PC-3 (cell line): Measurements from ENCODE around the gene H2AZ2. TPM values are rescaled to one million over a fixed set of nuclear protein-coding genes. Genes with fewer than 3 reads are reported as not detected.

Source experiments
- ATAC-seq: fragments of 200-7000 bp; cut with Tn5 transposase; 2 replicates; pipeline ENCODE4 v1.9.1; 2020; ENCODE audit warnings: mild to moderate bottlenecking, moderate library complexity
- BruUV-seq: library from RNA; stranded (reverse); fragments of 400-500 nt; replicated peaks from 2 replicates; lab custom pipeline; 2021; lab: Mats Ljungman, UMichigan
- CTCF ChIA-PET: fragments of 300-600 bp; sonication (Branson Sonifier 250); formaldehyde crosslinking; loops from one replicate; lab custom pipeline; 2022; ENCODE audit warnings: antibody characterized with exemption; lab: Charles Lee
- POLR2A ChIA-PET: fragments of 300-600 bp; sonication (Branson Sonifier 250); formaldehyde crosslinking; loops from one replicate; lab custom pipeline; 2022; ENCODE audit warnings: antibody characterized with exemption; ENCODE audit not compliant: unreplicated experiment; lab: Charles Lee
- DNase-seq: peaks from one replicate; pipeline ENCODE4 v3.0.0-alpha.2; 2015
- H2AFZ ChIP-seq: fragments of 300-600 bp; sonication (generic); 2 replicates; pipeline ENCODE4 v1.6.0; 2016; ENCODE audit warnings: antibody characterized with exemption, low read length
- H3F3A ChIP-seq: fragments of 300-600 bp; sonication (generic); one replicate; pipeline ENCODE4 v1.6.0; 2017; ENCODE audit warnings: antibody characterized with exemption, low read length, control low read depth, mild to moderate bottlenecking; ENCODE audit not compliant: unreplicated experiment
- H3K27ac ChIP-seq: fragments of 300-600 bp; sonication (generic); 2 replicates; pipeline ENCODE4 v1.5.1; 2016; ENCODE audit warnings: mild to moderate bottlenecking, low read length
- H3K27me3 ChIP-seq: fragments of 300-600 bp; sonication (generic); 2 replicates; pipeline ENCODE4 v1.6.1; 2016; ENCODE audit warnings: low read length, mixed read lengths
- H3K36me3 ChIP-seq: fragments of 300-600 bp; sonication (generic); 2 replicates; pipeline ENCODE4 v1.6.1; 2016; ENCODE audit warnings: low read depth, mixed run types, low read length, mixed read lengths
- H3K4me1 ChIP-seq: fragments of 300-600 bp; sonication (generic); 2 replicates; pipeline ENCODE4 v1.5.1; 2016; ENCODE audit warnings: low read length; ENCODE audit not compliant: insufficient read depth
- H3K4me2 ChIP-seq: fragments of 300-600 bp; sonication (generic); 2 replicates; pipeline ENCODE4 v1.6.0; 2016; ENCODE audit warnings: low read length
- H3K4me3 ChIP-seq: fragments of 300-600 bp; sonication (generic); 2 replicates; pipeline ENCODE4 v1.5.1; 2016; ENCODE audit warnings: mild to moderate bottlenecking, low read length, mixed read lengths
- H3K79me2 ChIP-seq: fragments of 300-600 bp; sonication (generic); 2 replicates; pipeline ENCODE4 v1.6.1; 2017; ENCODE audit warnings: low read length, mixed read lengths
- H3K9ac ChIP-seq: fragments of 300-600 bp; sonication (generic); 2 replicates; pipeline ENCODE4 v1.6.0; 2016; ENCODE audit warnings: mild to moderate bottlenecking, low read length
- H3K9me2 ChIP-seq: fragments of 300-600 bp; sonication (generic); replicated peaks from 2 replicates; pipeline ENCODE4 v1.6.1; 2016; ENCODE audit warnings: mixed run types, low read length, mixed read lengths
- H3K9me3 ChIP-seq: fragments of 300-600 bp; sonication (generic); 2 replicates; pipeline ENCODE4 v1.6.1; 2016; ENCODE audit warnings: low read length, mixed read lengths
- H4K20me1 ChIP-seq: fragments of 300-600 bp; sonication (generic); 2 replicates; pipeline ENCODE4 v1.6.1; 2016; ENCODE audit warnings: low read length, mixed read lengths
- CTCF ChIP-seq: fragments of 300-600 bp; sonication (generic); conservative IDR thresholded peaks from 2 replicates; pipeline ENCODE4 v1.5.1; 2017; ENCODE audit warnings: antibody characterized with exemption, low read depth, mild to moderate bottlenecking, low read length
- EZH2 ChIP-seq: fragments of 300-600 bp; sonication (generic); IDR thresholded peaks from one replicate; pipeline ENCODE4 v1.6.1; 2017; ENCODE audit warnings: antibody characterized with exemption, mild to moderate bottlenecking, low read length; ENCODE audit not compliant: unreplicated experiment
- EZH2phosphoT487 ChIP-seq: fragments of 300-600 bp; sonication (generic); IDR thresholded peaks from 2 replicates; pipeline ENCODE4 v1.6.1; 2018; ENCODE audit warnings: mild to moderate bottlenecking, antibody characterized with exemption, low read length, borderline replicate concordance
- intact Hi-C: fragments of 100-400 bp; cut with micrococcal nuclease; formaldehyde crosslinking; loops from 2 replicates; pipeline ENCODE4 v1.9.0; 2023
- total RNA-seq: library from RNA; depleted of rRNA; stranded (reverse); fragments of >200 nt; gene quantifications from 2 replicates; pipeline ENCODE4 v1.2.3, GENCODE V29; 2014

H2AZ2 gene
- total RNA-seq, 1 experiment from 2014 or later = 376 TPM

- Histone ChIP-seq H3K27me3 (no peaks in the 10 kb centered on the region), H4K20me1 (peaks cover 46% of the 10 kb centered on the region)
These were observed 46.0 kb downstream of the H2AZ2 start for GRCh38 chr7:44801890-44802289.

GRCh38 chr7:44799939-44800338 is 47.9 kb downstream of the H2AZ2 start:
- ATAC-seq (no peak), DNase-seq (no peak)
- Histone ChIP-seq H4K20me1 (peaks cover 46% of the 10 kb centered on the region), H3K9ac (no peak overlapping the region), H3K27me3 (no peaks in the 10 kb centered on the region), H3K4me1 (peaks cover 16% of the 10 kb centered on the region), H3K4me3 (no peak overlapping the region), H3K9me3 (no peaks in the 10 kb centered on the region), H3F3A (peaks cover 24% of the 10 kb centered on the region), H3K79me2 (peaks cover 58% of the 10 kb centered on the region), H3K4me2 (peak overlapping the region; percentile 99; the same call in 1 of the 2 replicates), H3K27ac (no peak overlapping the region), H3K9me2 (no peaks in the 10 kb centered on the region), H2AFZ (no peak overlapping the region), H3K36me3 (peaks cover 55% of the 10 kb centered on the region)
- ChIA-PET POLR2A (no interaction called here), CTCF (no interaction called here)
- intact Hi-C loops = loop anchor here (5.0 kb wide), 2 partner anchors 53 to 168 kb away; partner anchors contain the start of gene ZMIZ2
- TF ChIP-seq EZH2 (no peak), EZH2phosphoT487 (no peak), CTCF (no peak)
- BruUV-seq = no TSS peak

More at GRCh38 chr7:44801890-44802289, 46.0 kb downstream of the H2AZ2 start:
- ATAC-seq = no peak
- Histone ChIP-seq H2AFZ (no peak overlapping the region), H3K36me3 (peaks cover 55% of the 10 kb centered on the region), H3K4me2 (no peak overlapping the region), H3K27ac (no peak overlapping the region), H3K4me3 (no peak overlapping the region), H3F3A (peaks cover 24% of the 10 kb centered on the region), H3K9me3 (no peaks in the 10 kb centered on the region), H3K4me1 (peaks cover 13% of the 10 kb centered on the region), H3K9ac (no peak overlapping the region), H3K79me2 (peaks cover 40% of the 10 kb centered on the region), H3K9me2 (no peaks in the 10 kb centered on the region)
- no peak for DNase-seq
- CTCF ChIA-PET = no interaction called here
- intact Hi-C loops = no loop called here
- BruUV-seq = no TSS peak
- TF ChIP-seq CTCF = no peak
- TF ChIP-seq EZH2phosphoT487 = no peak
- TF ChIP-seq EZH2 = no peak
- POLR2A ChIA-PET = no interaction called here

GRCh38 chr7:44798649-44799305 is 49.1 kb downstream of the H2AZ2 start:
- Histone ChIP-seq H3K4me3 (peak overlapping the region; percentile 92), H3K9me3 (no peaks in the 10 kb centered on the region), H3K36me3 (peaks cover 55% of the 10 kb centered on the region), H4K20me1 (peaks cover 46% of the 10 kb centered on the region), H3K4me2 (peak overlapping the region; percentile 99), H3K27ac (peak overlapping the region; percentile 95), H3K9ac (peak overlapping the region; percentile 99), H3K79me2 (peaks cover 64% of the 10 kb centered on the region), H3K4me1 (peaks cover 16% of the 10 kb centered on the region), H2AFZ (no peak overlapping the region), H3K9me2 (no peaks in the 10 kb centered on the region), H3K27me3 (no peaks in the 10 kb centered on the region), H3F3A (peaks cover 23% of the 10 kb centered on the region)
- no TSS peak for BruUV-seq
- TF ChIP-seq CTCF (no peak), EZH2phosphoT487 (no peak), EZH2 (no peak)
- DNase-seq = no peak
- CTCF ChIA-PET = no interaction called here
- no peak for ATAC-seq
- intact Hi-C loops = loop anchor here (5.0 kb wide), 2 partner anchors 51 to 166 kb away; partner anchors contain the start of gene ZMIZ2
- POLR2A ChIA-PET = interaction anchor here (0.7 kb wide), 1 partner anchor 308 kb away, joined by 3 read pairs; no protein-coding TSS in a partner anchor
